HepG2 (cell line): Measurements from ENCODE around the gene UBE2J1. TPM values are rescaled to one million over a fixed set of nuclear protein-coding genes. Genes with fewer than 3 reads are reported as not detected.

ENCODE experiments used
- ATAC-seq: fragments of 200-7000 bp; cut with Tn5 transposase; 3 replicates; pipeline ENCODE4 v1.9.1; 2020; ENCODE audit warnings: mild to moderate bottlenecking, moderate library complexity
- BruUV-seq: library from RNA; stranded (reverse); fragments of 400-500 nt; replicated peaks from 2 replicates; lab custom pipeline; 2021; lab: Mats Ljungman, UMichigan
- CTCF ChIA-PET: fragments of 300-600 bp; formaldehyde crosslinking; extraction: SDS; loops from one replicate; lab custom pipeline; 2021; ENCODE audit warnings: low total read pairs, inconsistent platforms, low intra/inter-chr PET ratio; lab: Yijun Ruan, JAX
- POLR2A ChIA-PET: fragments of 350-600 bp; sonication (Branson Sonifier 250); formaldehyde crosslinking; loops from one replicate; lab custom pipeline; 2020; ENCODE audit warnings: antibody characterized with exemption, inconsistent platforms; lab: Yijun Ruan, JAX
- DNase-seq: peaks from one replicate; pipeline ENCODE4 v3.0.0-alpha.2; 2015; ENCODE audit warnings: low spot score
- FAIRE-seq: peaks from 3 replicates; lab custom pipeline; 2011; peaks lifted over from hg19 to GRCh38; lab: Jason Lieb, UNC
- H2AFZ ChIP-seq: one replicate; pipeline ENCODE4 v1.6.1; 2011; ENCODE audit warnings: low read length, inconsistent platforms
- H3K27ac ChIP-seq: fragments of 300-600 bp; 3 replicates; pipeline ENCODE4 v1.8.0; 2011; ENCODE audit warnings: mixed run types, mild to moderate bottlenecking, mixed read lengths, low read length, inconsistent platforms; ENCODE audit not compliant: insufficient read depth; ENCODE audit errors: extremely low read length
- H3K27me3 ChIP-seq, 2 experiments: fragments of 200-600 bp in 1 of 2; 2 replicates in 1 of 2; 3 replicates in 1 of 2; pipeline versions ENCODE4 v1.6.0 to v1.8.0; 2011; ENCODE audit warnings: low read length in 2 of 2, mild to moderate bottlenecking in 2 of 2, moderate library complexity in 2 of 2, inconsistent platforms in 1 of 2; ENCODE audit not compliant: insufficient read depth in 2 of 2, control insufficient read depth in 1 of 2
- H3K36me3 ChIP-seq, 2 experiments: fragments of 200-600 bp in 1 of 2; replicated peaks in 1 of 2; 2 replicates in 1 of 2; 3 replicates in 1 of 2; pipeline versions ENCODE4 v1.5.1 to v1.8.0; 2011; ENCODE audit warnings: low read length in 2 of 2, inconsistent platforms in 1 of 2; ENCODE audit not compliant: insufficient read depth in 2 of 2, control insufficient read depth in 1 of 2
- H3K4me1 ChIP-seq: 2 replicates; pipeline ENCODE4 v1.5.1; 2012; ENCODE audit warnings: low read length, inconsistent platforms; ENCODE audit not compliant: insufficient read depth
- H3K4me2 ChIP-seq: 2 replicates; pipeline ENCODE4 v1.6.0; 2011; ENCODE audit warnings: low read depth, low read length, inconsistent platforms
- H3K4me3 ChIP-seq, 3 experiments: fragments of 200-600 bp in 1 of 3; sonication (generic), shearing (Covaris generic) in 1 of 3; replicated peaks in 1 of 3; 2 replicates each; pipeline ENCODE4 v1.5.1; 2011 to 2016; ENCODE audit warnings: low read length in 3 of 3, inconsistent platforms in 2 of 3, low read depth in 2 of 3, mild to moderate bottlenecking in 2 of 3, control low read depth in 1 of 3, mixed read lengths in 1 of 3; ENCODE audit not compliant: insufficient read depth in 1 of 3
- H3K79me2 ChIP-seq: one replicate; pipeline ENCODE4 v1.6.1; 2011; ENCODE audit warnings: low read length, inconsistent platforms; ENCODE audit not compliant: insufficient read depth
- H3K9ac ChIP-seq: 2 replicates; pipeline ENCODE4 v1.6.0; 2011; ENCODE audit warnings: mild to moderate bottlenecking, low read depth, low read length, inconsistent platforms; ENCODE audit not compliant: insufficient read depth
- H3K9me3 ChIP-seq: 2 replicates; pipeline ENCODE4 v1.5.1; 2012; ENCODE audit warnings: mild to moderate bottlenecking, low read length
- H4K20me1 ChIP-seq: 2 replicates; pipeline ENCODE4 v1.6.0; 2011; ENCODE audit warnings: inconsistent platforms, mild to moderate bottlenecking, low read length, moderate library complexity; ENCODE audit not compliant: insufficient read depth
- KAT7 ChIP-seq: IDR thresholded peaks from 2 replicates; pipeline ENCODE4 v1.6.1; 2018; ENCODE audit warnings: borderline replicate concordance, missing compliant biosample characterization
- MAFF ChIP-seq: IDR thresholded peaks from 2 replicates; pipeline ENCODE4 v1.6.1; 2011; ENCODE audit warnings: low read depth, low read length, improper control_type of control experiment
- MAFK ChIP-seq, 2 experiments: IDR thresholded peaks in 1 of 2; conservative IDR thresholded peaks in 1 of 2; 2 replicates each; pipeline ENCODE4 v1.6.1; 2011; ENCODE audit warnings: improper control_type of control experiment in 2 of 2, low read length in 2 of 2
- MTERF4 ChIP-seq: sonication (generic); formaldehyde crosslinking; IDR thresholded peaks from 2 replicates; pipeline ENCODE4 v1.8.0; 2023; ENCODE audit warnings: mild to moderate bottlenecking, missing genetic modification reagents
- TEAD2 ChIP-seq: sonication (generic); formaldehyde crosslinking; IDR thresholded peaks from 2 replicates; pipeline ENCODE4 v1.9.0; 2021; ENCODE audit warnings: missing genetic modification reagents
- YY1 ChIP-seq: IDR thresholded peaks from 2 replicates; pipeline ENCODE4 v1.6.1; 2011; ENCODE audit warnings: low read length, low read depth, moderate library complexity, mild to moderate bottlenecking; ENCODE audit not compliant: insufficient read depth, insufficient replicate concordance
- ZBTB39 ChIP-seq: sonication (generic); formaldehyde crosslinking; IDR thresholded peaks from 2 replicates; pipeline ENCODE4 v1.5.0; 2020; ENCODE audit warnings: missing genetic modification reagents
- ZNF747 ChIP-seq: sonication (generic); formaldehyde crosslinking; IDR thresholded peaks from 2 replicates; pipeline ENCODE4 v1.8.1; 2023; ENCODE audit warnings: missing genetic modification reagents, mild to moderate bottlenecking, borderline replicate concordance
- ZNF772 ChIP-seq: sonication (generic); formaldehyde crosslinking; IDR thresholded peaks from 2 replicates; pipeline ENCODE4 v1.5.0; 2020; ENCODE audit warnings: mild to moderate bottlenecking, missing genetic modification reagents
- ZNF792 ChIP-seq: IDR thresholded peaks from 2 replicates; pipeline ENCODE4 v1.6.1; 2016
- WGBS: methylation state at CpG from one replicate; pipeline ENCODE4 v1.1.6; 2017; ENCODE audit warnings: low lambda C conversion rate; 5-methylcytosine and 5-hydroxymethylcytosine counted together
- in situ Hi-C: cut with HindIII; loops from 2 replicates; pipeline ENCODE4 v1.10.0; 2017; ENCODE audit warnings: low pct_unique_long_range_greater_than_20kb; ENCODE audit not compliant: extremely low pct_ligation_motif_present
- intact Hi-C: fragments of 100-400 bp; cut with micrococcal nuclease; formaldehyde crosslinking; loops from one replicate; pipeline ENCODE4 v1.10.0; 2022; ENCODE audit not compliant: unreplicated experiment
- polyA plus RNA-seq, 8 experiments: library from polyadenylated mRNA; depleted of rRNA in 3 of 8; stranded (reverse) in 7 of 8; unstranded in 1 of 8; fragments of >200 nt; fragmentation: Illumina TruSeq in 4 of 8; extraction: Trizol in 4 of 8; gene quantifications; 2 replicates each; pipeline versions ENCODE4 v1.2.1 to v1.2.3, GENCODE V29; 2011 to 2016; ENCODE audit warnings: low read depth in 4 of 8, missing spikeins in 1 of 8, mixed read lengths in 1 of 8; ENCODE audit not compliant: insufficient read depth in 1 of 8
- total RNA-seq, 5 experiments: library from RNA; depleted of rRNA; stranded (reverse); fragments of >200 nt; fragmentation: Illumina TruSeq; extraction: Trizol; gene quantifications; 2 replicates each; pipeline ENCODE4 v1.2.3, GENCODE V29; 2016; ENCODE audit warnings: low read depth in 1 of 5

Gene UBE2J1
- total and polyA plus RNA-seq, 2 of the 13 experiments (the other 11 are each of a cell fraction or from before 2014, with no cell fraction given), result 19.3 to 24.6 TPM

- in situ Hi-C loops, result no loop called here
- no peaks in the 10 kb centered on the region for H3K27me3 ChIP-seq
- H3K27ac ChIP-seq, result no peak overlapping the region
- WGBS, result 100% methylated on average over 1 of the region's 1 CpG
- no peak overlapping the region for H3K9ac ChIP-seq
- intact Hi-C loops, result no loop called here
- no peak for FAIRE-seq
- no peak for ATAC-seq
- H3K36me3 ChIP-seq, result no peaks in the 10 kb centered on the region; a peak in 1 of 5 replicates
- peaks cover 73% of the 10 kb centered on the region for H3K79me2 ChIP-seq
- ChIA-PET CTCF (no interaction called here), POLR2A (no interaction called here)
- no TSS peak for BruUV-seq
- H4K20me1 ChIP-seq, result peaks cover 3% of the 10 kb centered on the region; the same call in 1 of the 2 replicates
- peaks cover 47% of the 10 kb centered on the region for H3K4me1 ChIP-seq
- no peak for DNase-seq
- H2AFZ ChIP-seq, result no peak overlapping the region
- TF ChIP-seq KAT7 (CRISPR knock-in tag) (no peak), ZNF772 (CRISPR knock-in tag) (no peak), ZNF792 (no peak), ZNF747 (CRISPR knock-in tag) (no peak)
- no peaks in the 10 kb centered on the region for H3K9me3 ChIP-seq
- no peak overlapping the region for H3K4me2 ChIP-seq
- no peak overlapping the region for H3K4me3 ChIP-seq
Observed at GRCh38 chr6:89348372-89348771, 4.2 kb downstream of the UBE2J1 start.

DNA sequence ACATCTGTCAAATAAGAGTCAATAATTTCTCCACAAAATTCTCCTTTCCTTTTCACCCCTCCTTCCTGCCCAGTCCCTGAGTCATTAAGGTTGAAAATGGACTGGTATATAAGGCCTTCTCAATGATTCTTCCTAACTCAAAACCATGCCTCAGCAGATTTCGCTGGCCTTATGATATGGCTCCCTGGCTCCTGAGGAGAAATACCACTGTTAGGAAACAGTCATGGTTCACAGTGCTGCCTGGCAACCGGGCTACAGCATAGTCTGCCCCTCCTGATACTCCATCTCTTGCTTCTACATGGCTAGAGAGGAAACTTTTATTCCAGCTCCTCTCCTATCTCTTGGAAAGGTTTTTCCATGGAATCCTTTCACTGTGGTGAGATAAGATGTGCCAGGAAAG is 4.7 kb downstream of the UBE2J1 start:
- no peak overlapping the region for H3K4me2 ChIP-seq
- H3K4me1 ChIP-seq, result peaks cover 42% of the 10 kb centered on the region
- ATAC-seq, result no peak
- ChIA-PET POLR2A (no interaction called here), CTCF (no interaction called here)
- intact Hi-C loops (no loop called here), in situ Hi-C loops (no loop called here)
- no peak for TF ChIP-seq MTERF4 (CRISPR knock-in tag)
- no peak for TF ChIP-seq ZBTB39 (CRISPR knock-in tag)
- no peak for TF ChIP-seq TEAD2 (CRISPR knock-in tag)
- TF ChIP-seq MAFK (conservative IDR thresholded peaks at IDR 0.05 in 1 of 2, IDR thresholded peaks at IDR 0.05 in 1 of 2; ENCODE audit: low read length in 2 of 2), result peak; percentile 42 to 52; a peak in 3 of 4 replicates
- 0 out of 2 replicates have a peak, but pooled peaks have one; percentile 27 for TF ChIP-seq MAFF
- TF ChIP-seq YY1, result no peak
- peaks cover 0 to 2% of the 10 kb centered on the region in 2 experiments; a peak in 1 of 5 replicates for H3K36me3 ChIP-seq
- BruUV-seq, result no TSS peak
- H3K4me3 ChIP-seq, result no peak overlapping the region
- H3K79me2 ChIP-seq, result peaks cover 73% of the 10 kb centered on the region
- no peak overlapping the region for H3K9ac ChIP-seq
- H3K27ac ChIP-seq, result no peak overlapping the region
- FAIRE-seq, result no peak
- H2AFZ ChIP-seq, result no peak overlapping the region
- H3K9me3 ChIP-seq, result no peaks in the 10 kb centered on the region
- peaks cover 3% of the 10 kb centered on the region; the same call in 1 of the 2 replicates for H4K20me1 ChIP-seq
- H3K27me3 ChIP-seq, result no peaks in the 10 kb centered on the region
- WGBS, result 91% methylated on average over 2 of the region's 2 CpGs
- no peak for DNase-seq
